ENCODE results near the gene TBC1D22A. TPM values are rescaled to one million over a fixed set of nuclear protein-coding genes. Genes with fewer than 3 reads are reported as not detected.

The TBC1D22A gene
- total and polyA plus RNA-seq, 2 donors (not counting 3 experiments of a cell fraction or from before 2014, with no cell fraction given) = 26.1 to 32.4 TPM

GRCh38 chr22:47112582-47112965 lies 350.1 kb downstream of the TBC1D22A start:
- Histone ChIP-seq H3K27ac (ENCODE audit: insufficient read depth, low read depth, low read length) (no peak overlapping the region), H3K27me3 (ENCODE audit: control insufficient read depth in 2 of 2, insufficient read depth in 2 of 2, low read length in 2 of 2) (no peaks in the 10 kb centered on the region), H3K9ac (replicated peaks; ENCODE audit: extremely low read depth, insufficient read depth, low read length) (no peak overlapping the region), H3K79me2 (ENCODE audit: control insufficient read depth, insufficient read depth, low read length) (no peaks in the 10 kb centered on the region), H3K4me2 (ENCODE audit: insufficient read depth, low read length) (no peak overlapping the region), H3K9me1 (replicated peaks; ENCODE audit: control insufficient read depth, extremely low read depth, insufficient read depth, low read length) (no peaks in the 10 kb centered on the region), H3K36me3 (ENCODE audit: control insufficient read depth in 2 of 2, extremely low read depth in 1 of 2, insufficient read depth in 2 of 2, low read length in 2 of 2) (peaks cover 0 to 5% of the 10 kb centered on the region in 2 experiments), H3K9me3 (replicated peaks; ENCODE audit: control insufficient read depth, insufficient read depth, low read length) (no peaks in the 10 kb centered on the region), H3K4me1 (ENCODE audit: control insufficient read depth, extremely low read depth, insufficient read depth, low read length) (peaks cover 2% of the 10 kb centered on the region), H3K4me3 (replicated peaks in 1 of 3; ENCODE audit: insufficient read depth in 1 of 3, low read depth in 1 of 3, low read length in 3 of 3) (no peak overlapping the region), H4K20me1 (replicated peaks; ENCODE audit: control insufficient read depth, extremely low read depth, insufficient read depth, low read length) (no peaks in the 10 kb centered on the region), H2AFZ (ENCODE audit: low read depth, low read length) (no peak overlapping the region)
- TF ChIP-seq EZH2 (IDR thresholded peaks at IDR 0.05; ENCODE audit: borderline replicate concordance, low read depth, low read length, severe bottlenecking) (no peak), CTCF (IDR thresholded peaks at IDR 0.05; ENCODE audit: extremely low read depth in 1 of 2, insufficient read depth in 1 of 2, low read depth in 1 of 2, low read length in 2 of 2) (no peak), FOS (IDR thresholded peaks at IDR 0.05; ENCODE audit: borderline replicate concordance, insufficient read depth, low read length) (no peak), MYC (IDR thresholded peaks at IDR 0.05; ENCODE audit: low read depth, low read length) (no peak), POLR2AphosphoS5 (IDR thresholded peaks at IDR 0.05; ENCODE audit: insufficient read depth, low read depth, low read length) (no peak), GATA2 (IDR thresholded peaks at IDR 0.05; ENCODE audit: insufficient read depth, insufficient read length, low read depth, low read length) (no peak), POLR2A (IDR thresholded peaks at IDR 0.05; ENCODE audit: low read depth, low read length) (no peak), MAX (IDR thresholded peaks at IDR 0.05; ENCODE audit: insufficient read depth, insufficient read length) (no peak), JUN (IDR thresholded peaks at IDR 0.05; ENCODE audit: borderline replicate concordance, insufficient read depth, insufficient read length, low read depth) (no peak)
- intact Hi-C loops (cut with micrococcal nuclease) = no loop called here
- BruUV-seq (replicated peaks) = no TSS peak
- ChIA-PET POLR2A (no interaction called here), CTCF (no interaction called here)
- no peak for DNase-seq (ENCODE audit: low read depth, low spot score)
- FAIRE-seq = no peak
- dilution Hi-C loops (cut with MboI; ENCODE audit: extremely low pct_ligation_motif_present, low sequenced_read_pairs) = no loop called here
